K562 (cell line): ENCODE data around the gene MFSD12. TPM values are rescaled to one million over a fixed set of nuclear protein-coding genes. Genes with fewer than 3 reads are reported as not detected.

Source experiments
- ATAC-seq: fragments of 200-7000 bp; cut with Tn5 transposase; 3 replicates; pipeline ENCODE4 v1.9.1; 2020; ENCODE audit warnings: moderate library complexity
- BruUV-seq: library from RNA; stranded (reverse); fragments of 400-500 nt; replicated peaks from 2 replicates; lab custom pipeline; 2021; lab: Mats Ljungman, UMichigan
- CTCF ChIA-PET: fragments of 300-600 bp; formaldehyde crosslinking; extraction: SDS; loops from one replicate; lab custom pipeline; 2021; ENCODE audit warnings: low intra/inter-chr PET ratio; lab: Yijun Ruan, JAX
- POLR2A ChIA-PET: fragments of 300-600, 350-650 bp; sonication (Branson Sonifier 250); formaldehyde crosslinking; extraction: SDS; loops from one replicate; lab custom pipeline; 2021; ENCODE audit warnings: antibody characterized with exemption, inconsistent platforms; lab: Yijun Ruan, JAX
- DNase-seq, 4 experiments: peaks; one replicate each; pipeline versions ENCODE4 v3.0.0 to v3.0.0-alpha.2; 2011 to 2018; ENCODE audit warnings: low spot score in 3 of 4, mixed read lengths in 3 of 4; ENCODE audit errors: extremely low read depth in 1 of 4
- FAIRE-seq: peaks from 2 replicates; lab custom pipeline; 2011; peaks lifted over from hg19 to GRCh38; lab: Jason Lieb, UNC
- H2AFZ ChIP-seq: 2 replicates; pipeline ENCODE4 v1.6.0; 2011; ENCODE audit warnings: low read depth, low read length, control low read depth, inconsistent platforms
- H3K27ac ChIP-seq: fragments of 200-600 bp; 3 replicates; pipeline ENCODE4 v1.8.0; 2011; ENCODE audit warnings: low read depth, mild to moderate bottlenecking, control low read depth, inconsistent platforms, low read length, moderate library complexity, mixed read lengths; ENCODE audit errors: extremely low read depth
- H3K27me3 ChIP-seq, 2 experiments: fragments of 300-600 bp in 1 of 2; 2 replicates in 1 of 2; 3 replicates in 1 of 2; pipeline versions ENCODE4 v1.6.0 to v1.8.0; 2011; ENCODE audit warnings: inconsistent platforms in 2 of 2, low read length in 2 of 2, mild to moderate bottlenecking in 1 of 2, mixed read lengths in 1 of 2, moderate library complexity in 1 of 2; ENCODE audit not compliant: control insufficient read depth in 2 of 2, insufficient read depth in 2 of 2
- H3K36me3 ChIP-seq: fragments of 300-600 bp; 3 replicates; pipeline ENCODE4 v1.8.0; 2011; ENCODE audit warnings: mild to moderate bottlenecking, low read length, inconsistent platforms; ENCODE audit not compliant: control insufficient read depth, insufficient read depth
- H3K4me1 ChIP-seq, 2 experiments: fragments of 200-600 bp in 1 of 2; replicated peaks in 1 of 2; 2 replicates in 1 of 2; 3 replicates in 1 of 2; pipeline versions ENCODE4 v1.5.1 to v1.8.0; 2011; ENCODE audit warnings: inconsistent platforms in 2 of 2, low read length in 2 of 2, mild to moderate bottlenecking in 1 of 2, mixed read lengths in 1 of 2, moderate library complexity in 1 of 2; ENCODE audit not compliant: control insufficient read depth in 2 of 2, insufficient read depth in 2 of 2
- H3K4me2 ChIP-seq: 2 replicates; pipeline ENCODE4 v1.6.1; 2011; ENCODE audit warnings: low read length, control low read depth, inconsistent platforms, mixed read lengths; ENCODE audit not compliant: insufficient read depth
- H3K4me3 ChIP-seq: fragments of 200-600 bp; sonication (generic), shearing (Covaris generic); 2 replicates; pipeline ENCODE4 v1.5.1; 2016; ENCODE audit warnings: control low read depth, inconsistent platforms
- H3K79me2 ChIP-seq: fragments of 200-600 bp; 3 replicates; pipeline ENCODE4 v1.8.0; 2011; ENCODE audit warnings: low read length, inconsistent platforms; ENCODE audit not compliant: control insufficient read depth, insufficient read depth
- H3K9ac ChIP-seq, 2 experiments: 2 replicates each; pipeline versions ENCODE4 v1.6.0 to v1.6.1; 2011; ENCODE audit warnings: low read depth in 2 of 2, low read length in 2 of 2, control low read depth in 1 of 2, inconsistent platforms in 1 of 2, mild to moderate bottlenecking in 1 of 2, mixed read lengths in 1 of 2; ENCODE audit not compliant: insufficient read depth in 1 of 2
- H3K9me1 ChIP-seq: one replicate; pipeline ENCODE4 v1.6.0; 2011; ENCODE audit warnings: inconsistent platforms, mild to moderate bottlenecking, low read length, moderate library complexity; ENCODE audit not compliant: control insufficient read depth, insufficient read depth
- H3K9me3 ChIP-seq: replicated peaks from 2 replicates; pipeline ENCODE4 v1.5.1; 2011; ENCODE audit warnings: low read depth, low read length, inconsistent platforms; ENCODE audit not compliant: control insufficient read depth, insufficient read depth
- H4K20me1 ChIP-seq: replicated peaks from 2 replicates; pipeline ENCODE4 v1.6.1; 2011; ENCODE audit warnings: low read length, inconsistent platforms, mixed read lengths; ENCODE audit not compliant: control insufficient read depth, insufficient read depth
- BMI1 ChIP-seq: fragments of 150-350 bp; IDR thresholded peaks from 2 replicates; pipeline ENCODE4 v1.6.1; 2014; ENCODE audit warnings: low read length
- FOS ChIP-seq: IDR thresholded peaks from 3 replicates; pipeline ENCODE4 v1.6.1; 2011; ENCODE audit not compliant: insufficient read length; ENCODE audit errors: extremely low read depth
- NFIC ChIP-seq: fragments of 450-650 bp; IDR thresholded peaks from 2 replicates; pipeline ENCODE4 v1.6.1; 2017; ENCODE audit warnings: mild to moderate bottlenecking, inconsistent platforms
- POLR2G ChIP-seq: fragments of 200-400 bp; formaldehyde crosslinking; IDR thresholded peaks from 2 replicates; pipeline ENCODE4 v1.6.1; 2017; ENCODE audit warnings: low read depth, mild to moderate bottlenecking, antibody characterized with exemption, low read length, moderate library complexity
- POLR3G ChIP-seq: IDR thresholded peaks from 2 replicates; pipeline ENCODE4 v1.6.1; 2011; ENCODE audit not compliant: insufficient read length, insufficient replicate concordance; ENCODE audit errors: extremely low read depth
- RBFOX2 ChIP-seq: fragments of 200-400 bp; formaldehyde crosslinking; IDR thresholded peaks from 2 replicates; pipeline ENCODE4 v1.6.1; 2017; ENCODE audit warnings: low read depth, mild to moderate bottlenecking, low read length, moderate library complexity
- ZNF551 ChIP-seq: fragments of 250-450 bp; sonication (Bioruptor Pico); IDR thresholded peaks from 2 replicates; pipeline ENCODE4 v1.5.0; 2021; ENCODE audit warnings: mild to moderate bottlenecking, moderate library complexity
- ZNF644 ChIP-seq: fragments of 200-800 bp; sonication (Bioruptor generic); IDR thresholded peaks from 2 replicates; pipeline ENCODE4 v1.6.1; 2016; ENCODE audit warnings: low read depth, missing genetic modification characterization, missing compliant biosample characterization
- WGBS: fragments of 100-300 bp; shearing (Covaris generic); methylation state at CpG from one replicate; pipeline ENCODE4 v1.1.6; 2016; ENCODE audit warnings: low coverage, mixed read lengths; ENCODE audit not compliant: insufficient coverage; ENCODE audit errors: missing lambda C conversion rate; 5-methylcytosine and 5-hydroxymethylcytosine counted together
- in situ Hi-C: fragments of 300-500 bp; cut with MboI; formaldehyde crosslinking; loops from 4 replicates; pipeline ENCODE4 v1.15.0; 2018; ENCODE audit warnings: inconsistent platforms, mixed read lengths
- intact Hi-C: fragments of 100-400 bp; cut with micrococcal nuclease; formaldehyde crosslinking; loops from 2 replicates; pipeline ENCODE4 v1.14.2; 2022
- polyA plus RNA-seq, 8 experiments: library from polyadenylated mRNA; depleted of rRNA in 4 of 8; stranded (reverse) in 5 of 8; unstranded in 3 of 8; fragments of >200 nt; fragmentation: Nextera tagmentation in 2 of 8; fragmentation: Illumina TruSeq in 1 of 8; extraction: Ambion mirVana in 2 of 8; extraction: Trizol in 1 of 8; gene quantifications; 2 replicates each; pipeline versions ENCODE4 v1.2.1 to v1.2.3, GENCODE V29; 2011 to 2014; ENCODE audit warnings: inconsistent platforms in 1 of 8, missing spikeins in 1 of 8
- total RNA-seq, 7 experiments: library from RNA; depleted of rRNA in 6 of 7; stranded (reverse); fragments of >200 nt in 6 of 7; fragmentation: Illumina TruSeq in 2 of 7; extraction: Trizol in 2 of 7; gene quantifications; 2 replicates each; pipeline versions ENCODE4 v1.2.1 to v1.2.3, GENCODE V29; 2011 to 2021; ENCODE audit warnings: low replicate concordance in 1 of 7
- TF ChIP-seq, protein P1 (sequence below): sonication (generic); formaldehyde crosslinking; IDR thresholded peaks from 2 replicates; pipeline ENCODE4 v1.9.0; 2022; ENCODE audit warnings: mild to moderate bottlenecking, missing genetic modification reagents
- TF ChIP-seq, protein P2 (sequence below): sonication (generic); formaldehyde crosslinking; IDR thresholded peaks from 2 replicates; pipeline ENCODE4 v1.8.0; 2022; ENCODE audit warnings: mild to moderate bottlenecking, missing genetic modification reagents

MFSD12 gene
- total and polyA plus RNA-seq, 9 of the 15 experiments (the other 6 are each of a cell fraction or from before 2014, with no cell fraction given) = 0.69 to 112 (median 31.8) TPM

DNA sequence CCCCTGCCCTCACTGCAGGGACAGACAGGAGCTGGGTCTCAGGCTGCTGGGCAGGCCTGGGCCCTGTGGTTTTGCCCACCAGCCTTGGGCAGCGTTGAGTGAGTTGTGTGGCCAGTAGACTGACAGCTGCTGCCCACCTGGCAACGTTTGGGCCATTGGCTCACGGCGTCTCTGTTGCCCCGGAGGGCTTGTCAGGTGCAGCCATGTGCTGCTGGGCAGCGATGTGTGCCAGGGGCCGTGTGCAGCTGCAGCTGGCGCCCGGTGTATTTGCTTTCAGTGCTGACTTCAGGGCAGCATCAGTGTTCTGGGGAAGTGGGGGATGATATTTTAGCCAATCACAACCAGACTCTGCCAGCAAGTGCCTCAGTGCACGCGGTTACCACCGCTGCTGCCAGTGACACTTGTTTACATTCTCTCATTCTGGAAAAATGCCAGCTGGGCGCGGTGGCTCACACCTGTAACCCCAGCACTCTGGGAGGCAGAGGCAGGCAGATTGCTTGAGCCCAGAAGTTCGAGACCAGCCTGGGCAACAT is 40.6 kb downstream of the MFSD12 start:
- WGBS = 73% methylated on average over 15 of the region's 15 CpGs
- H3K4me3 ChIP-seq = no peak overlapping the region
- POLR2A ChIA-PET = interaction anchor here (0.6 to 2.0 kb wide), 5 partner anchors 11 to 1501 kb away, joined by 3 to 9 read pairs (median 3); partner anchors contain the start of gene DOHH
- no peak overlapping the region for H3K27ac ChIP-seq
- H3K36me3 ChIP-seq = peaks cover 18% of the 10 kb centered on the region; the same call in 1 of the 3 replicates
- peaks cover 76% of the 10 kb centered on the region for H3K79me2 ChIP-seq
- intact Hi-C loops = no loop called here
- ATAC-seq (no peak), DNase-seq (no peak), FAIRE-seq (no peak)
- H3K9me3 ChIP-seq = no peaks in the 10 kb centered on the region
- in situ Hi-C loops = no loop called here
- no peak overlapping the region for H3K4me2 ChIP-seq
- peak overlapping the region in 1 of 2 experiments; percentile 74; a peak in 2 of 4 replicates for H3K9ac ChIP-seq
- H4K20me1 ChIP-seq = peaks cover 40% of the 10 kb centered on the region
- BruUV-seq = no TSS peak
- TF ChIP-seq FOS = no peak
- TF ChIP-seq, protein P1, sequence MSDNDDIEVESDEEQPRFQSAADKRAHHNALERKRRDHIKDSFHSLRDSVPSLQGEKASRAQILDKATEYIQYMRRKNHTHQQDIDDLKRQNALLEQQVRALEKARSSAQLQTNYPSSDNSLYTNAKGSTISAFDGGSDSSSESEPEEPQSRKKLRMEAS (CRISPR knock-in tag) = 0 out of 2 replicates have a peak, but pooled peaks have one; percentile 7
- TF ChIP-seq NFIC = peak; percentile 60
- no peak for TF ChIP-seq ZNF644
- peak; percentile 41; the same call in 1 of the 2 replicates for TF ChIP-seq POLR2G
- TF ChIP-seq BMI1 = no peak
- 0 out of 2 replicates have a peak, but pooled peaks have one; percentile 38 for TF ChIP-seq RBFOX2
- TF ChIP-seq POLR3G = no peak
- TF ChIP-seq, protein P2, sequence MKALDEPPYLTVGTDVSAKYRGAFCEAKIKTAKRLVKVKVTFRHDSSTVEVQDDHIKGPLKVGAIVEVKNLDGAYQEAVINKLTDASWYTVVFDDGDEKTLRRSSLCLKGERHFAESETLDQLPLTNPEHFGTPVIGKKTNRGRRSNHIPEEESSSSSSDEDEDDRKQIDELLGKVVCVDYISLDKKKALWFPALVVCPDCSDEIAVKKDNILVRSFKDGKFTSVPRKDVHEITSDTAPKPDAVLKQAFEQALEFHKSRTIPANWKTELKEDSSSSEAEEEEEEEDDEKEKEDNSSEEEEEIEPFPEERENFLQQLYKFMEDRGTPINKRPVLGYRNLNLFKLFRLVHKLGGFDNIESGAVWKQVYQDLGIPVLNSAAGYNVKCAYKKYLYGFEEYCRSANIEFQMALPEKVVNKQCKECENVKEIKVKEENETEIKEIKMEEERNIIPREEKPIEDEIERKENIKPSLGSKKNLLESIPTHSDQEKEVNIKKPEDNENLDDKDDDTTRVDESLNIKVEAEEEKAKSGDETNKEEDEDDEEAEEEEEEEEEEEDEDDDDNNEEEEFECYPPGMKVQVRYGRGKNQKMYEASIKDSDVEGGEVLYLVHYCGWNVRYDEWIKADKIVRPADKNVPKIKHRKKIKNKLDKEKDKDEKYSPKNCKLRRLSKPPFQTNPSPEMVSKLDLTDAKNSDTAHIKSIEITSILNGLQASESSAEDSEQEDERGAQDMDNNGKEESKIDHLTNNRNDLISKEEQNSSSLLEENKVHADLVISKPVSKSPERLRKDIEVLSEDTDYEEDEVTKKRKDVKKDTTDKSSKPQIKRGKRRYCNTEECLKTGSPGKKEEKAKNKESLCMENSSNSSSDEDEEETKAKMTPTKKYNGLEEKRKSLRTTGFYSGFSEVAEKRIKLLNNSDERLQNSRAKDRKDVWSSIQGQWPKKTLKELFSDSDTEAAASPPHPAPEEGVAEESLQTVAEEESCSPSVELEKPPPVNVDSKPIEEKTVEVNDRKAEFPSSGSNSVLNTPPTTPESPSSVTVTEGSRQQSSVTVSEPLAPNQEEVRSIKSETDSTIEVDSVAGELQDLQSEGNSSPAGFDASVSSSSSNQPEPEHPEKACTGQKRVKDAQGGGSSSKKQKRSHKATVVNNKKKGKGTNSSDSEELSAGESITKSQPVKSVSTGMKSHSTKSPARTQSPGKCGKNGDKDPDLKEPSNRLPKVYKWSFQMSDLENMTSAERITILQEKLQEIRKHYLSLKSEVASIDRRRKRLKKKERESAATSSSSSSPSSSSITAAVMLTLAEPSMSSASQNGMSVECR = no peak
- no peak for TF ChIP-seq ZNF551 (CRISPR knock-in tag)
- peaks cover 8% of the 10 kb centered on the region for H3K9me1 ChIP-seq
- peaks cover 19 to 76% of the 10 kb centered on the region in 2 experiments for H3K4me1 ChIP-seq
- no peaks in the 10 kb centered on the region for H3K27me3 ChIP-seq
- H2AFZ ChIP-seq = no peak overlapping the region
- CTCF ChIA-PET = interaction anchor here (0.6 kb wide), 1 partner anchor 21 kb away, joined by 3 read pairs; no protein-coding TSS in a partner anchor
